ENCODE measurements around the gene UNC5A.

GRCh38 chr5:176831425-176831824, 21.1 kb downstream of the UNC5A start:
- no peak for TF ChIP-seq TEAD4 (IDR thresholded peaks at IDR 0.05; ENCODE audit: low read depth, low read length)
- no peak for TF ChIP-seq CTCF (IDR thresholded peaks at IDR 0.05; ENCODE audit: control extremely low read depth in 1 of 3, insufficient read depth in 1 of 3, low read depth in 1 of 3, low read length in 3 of 3)
- no peak for TF ChIP-seq KDM1A (IDR thresholded peaks at IDR 0.05; ENCODE audit: borderline replicate concordance, low read length)
- TF ChIP-seq NANOG (IDR thresholded peaks at IDR 0.05; ENCODE audit: insufficient read depth, low read depth, low read length, poor library complexity, severe bottlenecking) = no peak
- no peak for TF ChIP-seq EP300 (IDR thresholded peaks at IDR 0.05; ENCODE audit: borderline replicate concordance in 1 of 2, low read depth in 2 of 2, low read length in 2 of 2)
- no peak for TF ChIP-seq POLR2A (IDR thresholded peaks at IDR 0.05; ENCODE audit: control extremely low read depth in 1 of 2, low read depth in 2 of 2, low read length in 2 of 2)
- no peak for TF ChIP-seq SAP30 (IDR thresholded peaks at IDR 0.05; ENCODE audit: insufficient read depth, insufficient replicate concordance, low read length)
- TF ChIP-seq SRF (IDR thresholded peaks at IDR 0.05; ENCODE audit: low read depth, low read length) = no peak
- TF ChIP-seq TAF1 (IDR thresholded peaks at IDR 0.05; ENCODE audit: low read depth, low read length) = no peak
- TF ChIP-seq POLR2AphosphoS5 (IDR thresholded peaks at IDR 0.05; ENCODE audit: low read depth, low read length) = no peak

Data from H1 (cell line).